Renal cortical epithelial cell (primary cell): ENCODE measurements around the gene IQCM. TPM values are rescaled to one million over a fixed set of nuclear protein-coding genes. Genes with fewer than 3 reads are reported as not detected.

Experiments used
- DNase-seq: peaks from one replicate; pipeline ENCODE4 v3.0.0-alpha.2; 2011; ENCODE audit warnings: low read depth
- total RNA-seq: library from RNA; depleted of rRNA; stranded (reverse); fragments of >200 nt; gene quantifications from 2 replicates; pipeline ENCODE4 v1.2.3, GENCODE V29; 2014

IQCM gene
- total RNA-seq, 1 donor from 2014 or later = not detected

GRCh38 chr4:149781150-149781549 lies 34.5 kb downstream of the IQCM start:
- peak; percentile 51 for DNase-seq

GRCh38 chr4:149768477-149768876 lies 47.2 kb downstream of the IQCM start:
- no peak for DNase-seq

DNA sequence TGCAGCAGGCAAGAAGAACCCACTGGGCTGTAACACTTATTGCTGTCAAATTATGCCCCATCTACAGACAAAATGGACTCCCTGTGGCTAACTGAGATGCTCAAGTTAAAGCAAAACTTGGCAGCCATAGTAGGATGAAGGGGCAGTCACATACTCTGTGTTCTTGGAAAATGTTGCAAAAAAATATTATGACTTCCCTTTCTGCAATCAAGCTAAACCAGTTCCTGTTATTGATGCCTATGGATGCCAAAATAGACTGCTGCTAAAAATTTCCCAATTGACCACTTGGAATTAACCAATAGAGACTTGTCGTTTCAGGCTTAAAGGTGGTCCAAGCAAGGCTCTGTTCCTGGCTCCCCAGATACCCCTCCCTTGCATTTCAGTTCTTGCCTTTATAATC lies 49.5 kb downstream of the IQCM start:
- DNase-seq = no peak

GRCh38 chr4:149765630-149766029 lies 50.0 kb downstream of the IQCM start:
- peak; percentile 59 for DNase-seq

DNA sequence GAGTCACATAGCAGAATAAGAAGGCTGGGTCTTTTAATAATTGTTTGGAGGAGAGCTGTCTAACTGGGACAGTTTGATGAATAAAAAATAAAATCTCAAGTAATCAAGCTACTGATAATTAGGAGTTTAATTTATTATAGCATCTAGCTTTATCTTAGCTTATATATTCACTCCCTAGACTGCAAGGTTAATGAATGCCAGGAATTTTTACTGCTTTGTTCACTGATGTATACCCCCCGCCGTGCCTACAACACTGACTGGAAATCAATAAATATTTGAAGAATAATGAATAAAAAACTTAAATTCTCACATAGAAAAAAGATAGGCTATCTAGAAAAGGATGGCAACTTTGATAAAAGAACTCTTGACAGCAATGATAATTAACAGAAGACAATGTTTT lies 59.7 kb downstream of the IQCM start:
- peak; percentile 11 for DNase-seq

GRCh38 chr4:149754526-149754925 lies 61.1 kb downstream of the IQCM start:
- DNase-seq = peak; percentile 57

DNA sequence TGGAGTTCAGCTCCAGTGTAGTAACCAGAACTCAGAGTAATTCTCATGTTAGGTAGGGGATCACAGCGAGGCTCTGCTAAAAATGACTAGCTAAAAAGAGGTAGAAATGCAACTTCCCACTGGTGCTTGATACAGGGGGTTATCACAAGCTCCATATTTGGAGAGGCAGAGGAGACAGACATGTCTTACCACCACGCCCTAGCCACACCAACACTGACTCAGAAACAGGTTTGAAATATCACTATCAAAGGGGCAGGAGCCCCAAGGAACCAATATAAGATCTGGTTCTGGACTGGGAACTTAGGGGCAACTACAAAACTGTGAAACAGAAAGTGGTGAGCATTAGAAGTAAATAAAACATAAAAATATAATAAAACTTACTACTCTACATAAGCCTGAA lies 62.9 kb downstream of the IQCM start:
- no peak for DNase-seq

DNA sequence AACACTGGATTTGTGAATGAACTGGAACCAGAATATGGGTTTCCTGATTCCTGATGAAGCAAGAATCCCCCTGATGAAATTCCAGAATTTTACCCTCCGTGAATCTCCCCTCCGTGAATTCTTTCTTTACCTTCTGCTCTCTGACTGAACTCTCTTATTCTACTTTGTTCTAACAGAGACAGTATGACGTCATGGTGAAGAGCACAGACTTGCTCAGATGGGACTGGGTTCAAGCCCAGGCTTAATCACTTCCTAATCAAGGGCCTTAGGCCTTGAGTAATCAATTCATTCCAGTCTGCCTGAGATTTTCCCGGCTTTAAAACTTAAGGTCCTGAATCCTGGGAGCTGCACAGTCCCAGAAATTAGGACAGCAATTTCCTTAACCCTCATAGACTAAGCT lies 64.5 kb downstream of the IQCM start:
- no peak for DNase-seq

DNA sequence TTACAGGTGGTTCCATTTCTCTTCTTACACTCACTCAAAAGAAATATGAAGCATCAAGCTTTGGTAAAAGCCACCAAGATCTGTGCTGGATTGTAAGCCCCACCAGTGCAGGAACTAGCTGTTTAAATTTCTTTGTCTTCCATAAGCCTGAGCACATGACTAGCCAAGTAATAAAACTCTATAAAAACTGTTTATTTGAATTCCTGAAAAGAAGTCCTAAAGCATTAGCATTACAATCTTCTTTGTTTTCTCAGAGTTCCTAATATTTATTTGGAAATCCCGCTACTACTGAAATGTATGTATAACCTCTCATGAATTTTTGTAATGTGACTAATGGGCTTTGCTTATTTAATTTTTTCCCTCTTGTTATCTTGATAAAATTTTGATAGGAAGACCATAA lies 65.9 kb downstream of the IQCM start:
- DNase-seq = no peak

DNA sequence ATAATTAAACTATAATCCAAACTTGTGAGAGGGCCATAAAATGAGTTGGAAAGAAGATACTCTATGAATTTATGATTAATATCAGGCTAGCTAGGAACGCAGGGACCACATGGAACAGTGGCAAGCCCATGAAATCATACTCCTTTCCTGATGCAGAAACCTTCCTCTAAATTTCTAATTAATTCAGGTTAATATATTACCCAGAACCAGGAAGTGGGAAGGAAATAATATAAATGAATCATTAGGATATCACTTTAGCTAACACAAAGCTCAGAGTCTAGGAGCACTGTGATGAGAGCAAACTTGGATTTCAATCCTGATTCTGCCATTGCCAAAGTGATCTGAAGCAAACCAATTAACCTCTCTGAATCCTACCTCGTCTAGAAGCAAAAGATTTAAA lies 68.0 kb downstream of the IQCM start:
- peak; percentile 37 for DNase-seq

GRCh38 chr4:149746276-149746675 lies 69.4 kb downstream of the IQCM start:
- no peak for DNase-seq

GRCh38 chr4:149741186-149741831 lies 74.3 kb downstream of the IQCM start:
- DNase-seq = no peak

DNA sequence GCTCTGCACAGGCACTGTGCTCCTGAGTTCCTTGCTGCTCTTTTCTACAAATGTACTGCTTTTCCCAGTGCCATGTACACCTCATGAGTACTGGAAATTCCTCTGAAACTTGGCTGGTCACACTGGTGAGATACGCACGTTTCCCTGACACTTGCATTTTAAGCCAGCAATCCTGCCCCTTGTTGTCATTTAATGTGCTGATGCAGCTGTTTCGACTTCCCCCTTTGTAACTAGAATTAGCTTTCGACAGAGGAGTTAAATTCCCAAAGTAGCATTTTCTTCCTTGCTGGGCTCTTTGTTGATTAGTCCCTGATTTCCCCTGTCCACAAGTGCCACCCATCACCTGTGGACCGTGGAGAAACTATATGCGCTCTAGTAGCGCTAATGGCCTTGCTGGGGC lies 77.5 kb downstream of the IQCM start:
- DNase-seq = no peak

DNA sequence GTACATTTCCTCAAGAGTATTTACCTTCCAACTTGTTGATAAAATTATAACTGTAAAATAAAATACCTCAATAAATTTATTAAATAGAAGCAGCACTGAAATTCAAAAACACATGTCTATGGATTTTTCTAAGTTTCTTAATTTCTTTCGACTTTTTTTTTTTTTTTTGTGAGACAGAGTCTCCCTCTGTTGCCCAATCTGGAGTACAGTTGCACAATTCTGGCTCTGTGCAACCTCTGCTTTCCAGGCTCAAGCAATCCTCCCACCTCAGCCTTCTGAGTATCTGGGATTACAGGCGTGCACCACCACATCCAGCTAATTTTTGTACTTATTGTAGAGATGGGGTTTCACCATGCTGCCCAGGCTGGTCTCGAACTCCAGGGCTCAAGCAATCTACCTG lies 79.8 kb downstream of the IQCM start:
- peak; percentile 20 for DNase-seq

DNA sequence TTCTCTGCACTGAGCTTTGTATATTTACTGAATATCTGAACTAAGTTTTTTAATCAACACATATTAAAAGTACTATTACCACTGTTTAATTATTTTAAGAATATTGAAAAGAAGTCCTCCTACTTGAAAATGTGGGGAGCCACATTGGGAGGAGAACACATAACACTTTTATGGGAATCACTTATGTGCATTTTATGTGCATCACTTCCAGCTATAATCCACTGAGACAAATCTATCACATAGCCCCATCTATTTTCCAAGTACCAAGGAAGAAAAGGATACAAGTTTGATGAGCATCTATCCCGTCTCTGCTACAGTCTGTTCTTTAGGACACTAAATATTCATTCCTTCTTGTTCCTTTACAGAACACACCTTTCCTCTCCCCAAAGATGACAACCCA lies 87.2 kb downstream of the IQCM start:
- DNase-seq = no peak

GRCh38 chr4:149727663-149728062 lies 88.0 kb downstream of the IQCM start:
- no peak for DNase-seq

- no peak for DNase-seq
Measured at GRCh38 chr4:149723065-149723464, 92.6 kb downstream of the IQCM start.

DNA sequence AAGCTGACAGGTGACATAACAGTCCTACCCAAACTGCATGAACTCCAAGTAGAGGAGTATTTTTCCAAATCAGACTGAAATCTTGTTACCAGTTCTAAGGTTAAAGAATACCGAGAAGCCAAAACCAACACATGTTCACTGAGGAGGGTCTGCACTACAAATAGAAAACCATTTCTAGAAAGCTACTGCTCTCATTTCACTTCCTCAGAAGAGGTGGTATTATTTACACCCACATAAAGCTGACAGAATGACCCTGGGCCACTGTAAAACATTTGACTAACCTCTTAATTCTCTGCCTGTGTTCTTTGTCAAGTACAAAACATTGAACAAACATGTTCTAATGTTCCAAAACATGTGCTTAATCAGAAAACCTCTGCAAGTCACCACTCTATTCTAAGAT lies 95.8 kb downstream of the IQCM start:
- DNase-seq = peak; percentile 38

DNA sequence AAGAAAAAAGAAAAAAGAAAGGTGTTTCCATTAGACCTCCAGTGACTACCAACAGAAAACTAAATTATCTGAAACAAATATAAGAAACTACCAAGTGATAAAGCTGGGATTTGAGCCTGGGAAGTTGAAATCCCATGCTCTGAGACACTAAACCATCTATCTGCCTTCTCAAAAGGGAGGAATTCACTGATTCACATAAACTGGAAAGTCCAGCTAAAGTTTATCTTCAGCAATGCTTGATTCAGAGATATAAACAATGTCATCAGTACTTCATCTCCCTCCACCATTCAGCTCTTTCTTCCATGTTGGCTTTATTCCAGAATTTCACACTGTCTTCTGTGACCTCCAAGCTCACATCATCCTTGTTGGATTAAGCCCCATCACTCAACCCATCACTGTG lies 96.3 kb downstream of the IQCM start:
- DNase-seq = no peak

DNA sequence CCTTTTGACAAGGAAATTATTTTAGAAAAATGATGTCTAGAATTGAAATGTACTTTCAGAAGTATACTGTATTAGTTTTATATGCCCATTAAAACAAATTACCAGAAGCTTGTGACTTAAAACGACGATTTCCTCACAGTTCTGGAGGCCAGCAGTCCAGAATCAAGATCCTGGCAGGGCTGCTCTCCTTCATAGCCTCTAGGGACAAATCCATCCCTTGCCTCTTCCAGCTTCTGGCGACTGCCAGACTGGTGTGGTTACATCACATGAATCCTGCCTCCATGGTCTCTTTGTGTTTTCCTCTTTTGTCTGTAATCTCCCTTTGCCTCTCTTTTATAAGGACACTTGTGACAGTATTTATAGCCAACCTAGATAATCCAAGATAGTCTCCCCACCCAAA lies 97.1 kb downstream of the IQCM start:
- no peak for DNase-seq

GRCh38 chr4:149716728-149717127 lies 98.9 kb downstream of the IQCM start:
- peak; percentile 75 for DNase-seq

DNA sequence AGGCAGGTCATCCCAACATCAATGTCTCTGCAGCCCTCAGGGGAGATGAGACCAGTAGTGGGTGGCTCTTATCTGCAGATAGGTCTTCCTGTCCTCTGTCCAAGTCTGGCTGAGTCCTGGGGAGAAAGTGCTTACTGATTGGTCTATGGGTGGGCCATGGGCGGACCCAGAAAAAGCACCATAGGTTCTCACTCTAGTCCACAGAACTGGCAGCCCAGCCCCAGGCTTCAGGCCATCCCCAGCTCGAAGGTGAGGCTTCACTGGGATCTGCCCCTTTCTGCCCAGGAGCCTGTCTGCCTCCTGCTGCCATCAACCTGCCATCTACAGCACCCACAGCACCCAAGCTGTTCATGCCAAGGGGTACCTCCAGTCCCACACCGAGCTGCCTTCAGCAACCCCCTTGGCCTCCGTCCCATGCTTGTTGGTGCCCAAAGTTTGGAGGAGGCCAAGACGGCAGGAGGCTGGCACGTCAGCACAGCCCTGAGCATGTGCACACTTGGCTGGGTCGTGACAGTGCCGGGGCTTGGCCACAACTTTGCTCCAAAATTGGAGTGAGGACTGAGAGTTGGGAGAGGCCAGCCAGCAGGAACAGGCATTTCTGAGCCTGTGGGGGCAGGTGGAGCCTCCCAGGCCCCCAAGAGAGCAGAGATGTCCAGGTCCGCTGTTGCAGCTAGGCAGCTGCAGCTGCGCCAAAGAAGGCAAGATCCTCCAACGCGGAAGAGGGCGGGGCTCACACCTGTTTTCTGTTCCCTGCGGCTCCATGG lies 99.6 kb downstream of the IQCM start:
- DNase-seq = no peak

DNA sequence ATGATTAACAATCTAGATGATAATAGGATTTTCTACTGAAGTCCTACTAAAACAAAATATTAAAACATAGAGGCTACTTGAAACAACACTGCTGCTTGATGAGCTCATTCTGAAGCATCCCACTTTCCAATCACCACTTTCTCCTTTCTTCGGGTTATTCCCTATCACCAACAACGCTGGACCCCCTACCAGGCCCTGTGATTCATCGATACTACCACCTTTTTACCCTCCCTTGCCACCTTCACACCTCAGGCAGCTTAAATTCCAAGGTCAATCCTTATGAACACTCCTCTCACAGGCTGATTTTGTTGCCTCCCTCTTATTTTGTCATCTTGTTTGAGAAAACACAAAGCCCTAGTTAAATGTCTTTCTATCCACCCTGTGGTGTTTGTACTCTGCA lies 102.6 kb downstream of the IQCM start:
- DNase-seq = no peak
